OCI-LY3 (cell line): ENCODE measurements around the gene ARAP1.

ENCODE experiments used
- CTCF ChIP-seq: fragments of 200-600, 300-600 bp; sonication (generic); IDR thresholded peaks from 2 replicates; pipeline ENCODE4 v1.5.1; 2014; ENCODE audit warnings: antibody characterized with exemption, low read length, low read depth
- EZH2phosphoT487 ChIP-seq: fragments of 200-600 bp; shearing (Covaris generic); IDR thresholded peaks from 2 replicates; pipeline ENCODE4 v1.6.1; 2018; ENCODE audit warnings: antibody characterized with exemption, mixed run types, low read depth

- TF ChIP-seq CTCF: no peak
- TF ChIP-seq EZH2phosphoT487: no peak
Measured at GRCh38 chr11:72687326-72687725, 64.9 kb downstream of the ARAP1 start.
